Left colon (tissue), 2 donors: ENCODE data around the gene KCNQ5. TPM values are rescaled to one million over a fixed set of nuclear protein-coding genes. Genes with fewer than 3 reads are reported as not detected.
"Not testable (repeated sequence)": the region's sequence is repeated elsewhere in the genome, so short reads cannot be mapped to it uniquely, and the experiment has no call there.

Source experiments
- ATAC-seq: fragments of 200-7000 bp; cut with Tn5 transposase; one replicate; pipeline ENCODE4 v1.9.1; 2020; ENCODE audit warnings: mild to moderate bottlenecking, moderate library complexity
- DNase-seq, 2 donors: peaks; one replicate each; pipeline ENCODE4 v3.0.0-alpha.2; 2020
- intact Hi-C, 2 donors: fragments of 100-400 bp; cut with DNase I in 1 of 2; cut with micrococcal nuclease in 1 of 2; formaldehyde crosslinking; loops; one replicate each; pipeline versions ENCODE4 v1.11.2 to v1.14.0; 2022; cut with DNase I, micrococcal nuclease
- long read RNA-seq: library from polyadenylated mRNA; unstranded; transcript quantifications from one replicate; pipeline ENCODE4 v2.0.0, GENCODE V29; 2021
- total RNA-seq, 2 donors: library from RNA; stranded (reverse); fragmentation: NEBNext Ultra II Directional; extraction: Animal tissue kit (Norgen Biotek cat#: 25700); gene quantifications; one replicate each; pipeline ENCODE4 v1.2.1, GENCODE V29; 2021
- donor health status: DM: no; HTN: no; CAD: no.
- donor health status: DM: yes; HTN: yes; CAD: no.

Gene KCNQ5
- total RNA-seq = under 1 TPM in 1 of 2 donors, not detected in 1; 0.47 TPM
- long read RNA-seq = 0 reads

- intact Hi-C loops = no loop called here
- DNase-seq (peak in 1 of 2 donors; percentile 28), ATAC-seq (no peak)
These were observed at the start of gene KCNQ5 for GRCh38 chr6:72621291-72622093. Gene KCNQ5 (plus strand): TSS chr6:72622064.

- no peak for ATAC-seq
- DNase-seq = no peak
These were observed 42.0 kb upstream of the KCNQ5 start for GRCh38 chr6:72579865-72580264.

GRCh38 chr6:72580281-72580940, 41.5 kb upstream of the KCNQ5 start:
- DNase-seq (no peak), ATAC-seq (no peak)
- intact Hi-C loops = no loop called here

More at GRCh38 chr6:72579865-72580264, 42.0 kb upstream of the KCNQ5 start:
- intact Hi-C loops = no loop called here

DNA sequence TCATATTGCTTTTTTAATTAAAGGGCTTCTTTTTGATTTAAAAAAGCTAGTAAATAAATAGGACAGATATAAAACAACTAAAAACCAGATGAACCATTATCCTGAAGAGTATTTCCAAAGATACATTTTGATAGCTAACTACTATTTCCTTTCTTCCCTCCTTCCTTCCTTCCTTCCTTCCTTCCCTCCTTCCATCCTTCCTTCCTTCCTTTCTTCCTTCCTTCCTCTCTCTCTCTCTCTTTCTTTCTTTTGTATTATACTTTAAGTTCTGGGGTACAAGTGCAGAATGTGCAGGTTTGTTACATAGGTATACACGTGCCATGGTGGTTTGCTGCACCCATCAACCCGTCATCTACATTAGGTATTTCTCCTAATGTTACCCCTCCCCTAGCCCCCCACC, 40.9 kb upstream of the KCNQ5 start:
- DNase-seq, ATAC-seq, intact Hi-C loops: not testable (repeated sequence)

DNA sequence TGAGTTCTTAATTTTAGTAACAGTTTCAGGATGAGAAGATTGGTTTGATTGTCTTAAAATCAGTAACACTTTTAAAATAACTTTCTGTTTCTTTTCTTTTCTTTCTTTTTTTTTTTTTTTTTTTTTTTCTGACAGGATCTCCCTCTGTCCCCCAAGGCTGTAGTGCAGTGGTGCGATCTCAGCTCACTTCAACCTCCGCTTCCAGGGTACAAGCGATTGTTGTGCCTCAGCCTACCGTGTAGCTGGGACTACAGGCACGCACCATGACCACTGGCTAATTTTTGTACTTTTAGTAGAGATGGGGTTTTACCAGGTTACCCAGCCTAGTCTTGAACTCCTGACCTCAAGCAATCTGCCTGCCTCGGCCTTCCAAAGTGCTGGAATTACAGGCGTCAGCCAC, 33.7 kb upstream of the KCNQ5 start:
- ATAC-seq (no peak), DNase-seq (no peak)
- intact Hi-C loops = no loop called here

DNA sequence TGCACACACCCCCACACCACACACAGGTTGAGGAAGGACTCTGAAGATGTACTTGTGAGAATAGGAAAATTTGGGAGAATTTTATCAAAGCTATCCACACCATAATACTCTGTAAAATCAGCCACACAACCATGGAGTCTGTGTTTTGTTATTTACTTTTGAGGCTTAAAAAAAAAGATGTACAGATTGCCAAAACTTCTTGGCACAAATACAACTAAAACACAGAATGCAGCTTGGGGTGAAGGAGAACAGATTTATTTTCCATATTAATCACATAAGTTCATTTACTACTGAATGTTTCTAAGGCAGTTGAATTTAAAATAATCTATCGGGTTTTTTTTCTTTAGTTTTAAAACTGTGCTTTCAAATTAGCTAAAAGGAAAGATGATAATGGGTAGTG, 32.8 kb upstream of the KCNQ5 start:
- DNase-seq (no peak), ATAC-seq (no peak)
- intact Hi-C loops = no loop called here

DNA sequence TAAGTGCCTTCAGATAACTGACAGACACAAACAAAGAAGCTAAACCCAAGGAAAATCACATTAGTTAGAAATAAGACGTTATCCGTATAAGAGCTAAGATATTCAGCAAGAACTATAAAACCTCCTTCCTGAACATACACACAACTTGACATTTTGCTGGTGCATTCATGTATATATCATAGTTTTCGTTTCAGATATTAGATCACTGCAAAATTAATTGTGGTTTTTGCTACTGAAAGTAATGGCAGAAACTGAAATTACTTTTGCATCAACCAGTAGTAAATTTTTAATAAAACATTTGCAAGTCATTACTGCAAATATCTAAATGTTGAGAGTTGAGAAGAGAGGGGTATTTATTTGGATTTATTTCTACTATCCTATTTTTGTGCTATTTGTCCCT, 26.1 kb upstream of the KCNQ5 start:
- ATAC-seq = no peak
- intact Hi-C loops = no loop called here

GRCh38 chr6:72616406-72617015, 5.4 kb upstream of the KCNQ5 start:
- no peak for DNase-seq
- no peak for ATAC-seq
- intact Hi-C loops = no loop called here

More for the DNA sequence above, 26.1 kb upstream of the KCNQ5 start:
- no peak for DNase-seq

DNA sequence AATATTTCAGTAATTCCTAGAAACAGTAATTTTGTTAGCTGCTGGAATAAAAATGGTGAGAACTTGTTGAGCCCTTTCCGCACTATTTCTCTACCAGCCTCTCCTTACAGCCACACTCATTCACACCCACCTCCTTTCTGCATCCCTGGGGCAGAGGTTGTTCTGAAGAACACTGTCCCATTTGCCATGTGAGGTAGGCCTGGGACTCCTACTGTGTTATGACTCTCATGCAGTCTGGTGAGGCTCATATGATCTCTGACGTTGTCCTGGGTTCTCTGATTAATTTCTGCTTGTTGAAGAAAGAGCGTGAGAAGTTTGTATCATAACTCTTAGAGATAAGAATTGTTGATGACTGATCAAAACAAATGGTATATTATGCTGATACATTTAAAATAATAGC, 4.1 kb upstream of the KCNQ5 start:
- DNase-seq = no peak
- no peak for ATAC-seq
- intact Hi-C loops = no loop called here

DNA sequence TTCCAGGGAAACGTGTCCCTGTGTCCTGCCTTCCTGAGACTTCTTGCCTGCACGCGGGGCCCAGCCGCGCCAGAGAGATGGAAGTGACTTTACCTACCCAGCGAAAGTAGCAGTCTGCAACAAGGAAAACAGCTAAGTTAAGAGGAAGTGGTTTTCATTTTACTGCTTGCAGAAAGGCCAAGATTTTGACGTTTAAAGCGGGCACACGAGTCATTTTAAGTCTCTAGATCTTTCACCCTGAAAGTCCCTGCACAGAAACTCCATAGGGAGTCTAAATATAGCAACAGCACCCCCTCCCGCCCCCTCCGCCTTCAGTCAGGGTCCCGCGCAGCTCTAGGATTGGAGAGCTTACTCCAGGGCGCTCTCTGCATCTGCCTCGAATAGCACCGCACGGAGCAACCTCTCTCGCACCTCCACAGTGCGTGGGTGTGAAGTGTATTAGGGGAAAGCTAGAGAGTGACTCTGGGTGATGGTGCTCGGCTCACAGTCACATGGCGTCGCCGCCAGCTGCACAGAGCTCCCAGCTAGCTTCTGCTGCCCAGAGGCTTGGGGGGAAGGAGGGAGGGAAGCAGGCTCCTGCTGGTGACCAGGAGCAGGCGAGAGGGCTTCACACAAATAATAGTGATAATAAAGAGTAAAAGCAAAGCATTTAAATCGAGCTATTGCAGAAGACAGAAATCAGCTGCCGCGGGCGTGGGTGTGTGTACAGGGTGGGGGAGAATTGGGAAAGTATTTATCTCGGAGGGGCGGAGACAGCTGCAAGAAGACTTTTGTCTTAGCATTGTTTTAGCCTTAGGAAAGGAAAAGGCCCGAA, 1.8 kb upstream of the KCNQ5 start:
- ATAC-seq = peak; percentile 32
- intact Hi-C loops = no loop called here

DNA sequence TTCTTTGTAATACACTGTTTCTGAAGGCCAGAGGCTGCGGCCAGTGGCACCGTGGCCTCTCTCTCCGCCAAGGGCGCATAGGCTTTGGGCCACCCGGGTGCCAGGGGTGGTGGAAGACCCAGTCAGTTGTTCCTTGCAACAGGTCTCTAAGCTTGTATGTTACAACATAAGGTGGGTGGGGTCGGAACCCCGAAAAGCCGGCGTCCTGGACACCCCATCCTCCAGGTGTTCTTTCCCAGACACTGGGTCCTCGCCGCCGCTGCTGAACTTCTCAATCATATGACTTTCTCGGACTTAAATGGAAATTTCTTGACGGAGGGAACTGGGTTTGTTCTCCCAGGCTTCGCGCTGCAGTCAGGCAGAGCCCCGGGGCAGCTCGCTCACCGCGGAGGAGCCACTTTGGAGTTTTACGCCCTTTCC, 983 bp upstream of the KCNQ5 start:
- ATAC-seq (no peak), DNase-seq (peak in 1 of 2 donors; percentile 9)
- intact Hi-C loops = no loop called here

More for the DNA sequence above, 1.8 kb upstream of the KCNQ5 start:
- DNase-seq = peak in 1 of 2 donors; percentile 47

- ATAC-seq = peak; percentile 26
- intact Hi-C loops = no loop called here
- DNase-seq = peak in 1 of 2 donors; percentile 41
These were observed 453 bp downstream of the KCNQ5 start for GRCh38 chr6:72622094-72622940.

DNA sequence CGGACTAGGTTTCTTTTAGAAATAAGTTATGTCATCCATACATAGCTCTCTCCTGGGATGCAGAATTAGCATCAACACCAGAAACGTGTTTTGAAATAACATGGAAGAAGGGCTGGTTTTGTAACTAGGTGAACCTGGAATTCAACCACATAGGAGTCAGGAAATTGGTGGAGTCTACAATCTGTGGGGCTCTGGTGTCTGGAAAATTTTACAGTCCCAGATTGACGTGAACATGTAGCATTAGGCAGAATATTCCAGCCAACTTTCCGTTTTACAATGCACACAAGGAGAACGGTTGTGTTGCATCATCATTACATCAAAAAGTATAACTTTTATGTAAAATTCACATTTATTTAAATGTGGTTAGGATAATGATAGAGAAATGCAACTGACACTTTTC, 1.9 kb downstream of the KCNQ5 start:
- ATAC-seq (no peak), DNase-seq (no peak)
- intact Hi-C loops = no loop called here

DNA sequence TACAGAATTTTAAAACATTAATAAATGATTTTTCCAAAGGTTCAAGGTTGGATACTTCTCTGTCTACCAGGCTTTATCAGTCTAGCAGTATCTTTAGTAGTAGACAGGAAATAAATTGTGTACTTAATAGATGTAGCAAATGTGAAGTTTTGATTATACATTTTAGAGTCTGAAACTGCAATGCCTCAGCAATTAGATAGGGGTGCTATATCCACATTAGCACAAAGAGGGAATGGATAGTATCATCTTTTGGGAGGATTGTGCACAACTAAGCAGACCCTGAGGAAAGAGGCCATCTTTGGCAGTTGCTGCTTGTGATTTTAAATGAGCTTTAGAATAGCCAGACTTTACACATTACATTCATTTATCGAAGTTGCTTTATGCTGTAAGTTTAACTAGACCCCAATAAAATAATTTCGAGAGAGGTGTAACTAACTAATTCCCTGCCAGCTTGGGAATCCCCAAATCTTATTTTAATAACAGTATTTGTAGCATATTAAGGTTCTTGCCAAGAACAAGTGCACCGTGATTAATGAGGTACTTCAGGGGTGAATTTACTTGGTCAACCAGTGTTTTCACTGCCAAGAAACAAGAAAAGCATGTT, 2.8 kb downstream of the KCNQ5 start:
- intact Hi-C loops = no loop called here
- ATAC-seq (no peak), DNase-seq (no peak)

DNA sequence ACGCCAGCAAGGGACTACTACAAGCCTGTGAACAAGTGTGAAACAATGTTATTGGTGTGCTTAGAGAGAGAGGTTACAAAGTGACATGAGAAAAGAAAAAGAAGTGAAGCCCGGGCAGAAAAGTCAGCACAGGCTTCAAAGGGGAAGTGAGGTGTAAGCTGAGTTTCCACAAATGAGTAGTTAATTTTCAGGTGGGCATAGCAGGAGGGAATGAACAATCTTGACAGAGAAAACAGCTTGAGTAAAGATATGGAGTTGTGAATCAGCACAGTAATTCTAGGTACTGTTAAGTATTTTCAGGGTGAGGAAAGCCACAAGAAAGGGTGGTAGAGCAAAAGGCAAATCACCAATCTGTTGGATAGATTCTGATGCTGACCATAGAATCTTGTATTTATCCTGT, 4.3 kb downstream of the KCNQ5 start:
- intact Hi-C loops = no loop called here

GRCh38 chr6:72627539-72627938, 5.7 kb downstream of the KCNQ5 start:
- intact Hi-C loops = no loop called here
- DNase-seq (no peak), ATAC-seq (no peak)

More for the DNA sequence above, 4.3 kb downstream of the KCNQ5 start:
- ATAC-seq = no peak
- DNase-seq = no peak

DNA sequence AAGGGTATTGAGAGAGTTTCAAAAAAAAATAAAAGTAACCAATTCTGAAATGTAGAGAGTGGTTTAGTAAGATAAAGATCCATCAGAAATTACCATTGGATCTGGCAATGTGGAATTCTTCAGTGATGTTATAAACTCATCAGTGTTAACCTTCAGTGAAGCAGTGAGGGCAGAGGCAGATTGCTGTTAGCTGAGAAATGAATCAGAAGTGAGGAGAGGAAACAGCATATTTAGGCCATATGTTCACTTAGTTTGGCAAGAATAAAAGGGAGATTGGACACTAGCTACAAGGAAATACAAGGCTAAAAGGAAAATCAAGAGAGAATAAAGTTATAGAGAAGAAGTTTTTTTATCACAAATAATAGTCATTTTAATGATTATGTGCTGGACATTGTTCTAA, 9.6 kb downstream of the KCNQ5 start:
- ATAC-seq (no peak), DNase-seq (no peak)
- intact Hi-C loops = no loop called here

- DNase-seq (no peak), ATAC-seq (no peak)
- intact Hi-C loops = no loop called here
These were observed 13.8 kb downstream of the KCNQ5 start for GRCh38 chr6:72635636-72636035.
